MM.1S (cell line): ENCODE results near the gene HOXC6.

Source experiments
- EZH2 ChIP-seq: fragments of 300-600 bp; sonication (generic); optimal IDR thresholded peaks from 2 replicates; pipeline ENCODE3; 2017; ENCODE audit warnings: low read depth, mild to moderate bottlenecking, antibody characterized with exemption, low read length, mixed read lengths
- EZH2phosphoT487 ChIP-seq: fragments of 300-600 bp; sonication (generic); IDR thresholded peaks from 2 replicates; pipeline ENCODE4 v1.6.1; 2018; ENCODE audit warnings: antibody characterized with exemption, low read length
- TF ChIP-seq, protein P1 (sequence below): fragments of 300-600 bp; sonication (generic); IDR thresholded peaks from 2 replicates; pipeline ENCODE4 v1.5.1; 2016; ENCODE audit warnings: antibody characterized with exemption, low read length, mixed read lengths

DNA sequence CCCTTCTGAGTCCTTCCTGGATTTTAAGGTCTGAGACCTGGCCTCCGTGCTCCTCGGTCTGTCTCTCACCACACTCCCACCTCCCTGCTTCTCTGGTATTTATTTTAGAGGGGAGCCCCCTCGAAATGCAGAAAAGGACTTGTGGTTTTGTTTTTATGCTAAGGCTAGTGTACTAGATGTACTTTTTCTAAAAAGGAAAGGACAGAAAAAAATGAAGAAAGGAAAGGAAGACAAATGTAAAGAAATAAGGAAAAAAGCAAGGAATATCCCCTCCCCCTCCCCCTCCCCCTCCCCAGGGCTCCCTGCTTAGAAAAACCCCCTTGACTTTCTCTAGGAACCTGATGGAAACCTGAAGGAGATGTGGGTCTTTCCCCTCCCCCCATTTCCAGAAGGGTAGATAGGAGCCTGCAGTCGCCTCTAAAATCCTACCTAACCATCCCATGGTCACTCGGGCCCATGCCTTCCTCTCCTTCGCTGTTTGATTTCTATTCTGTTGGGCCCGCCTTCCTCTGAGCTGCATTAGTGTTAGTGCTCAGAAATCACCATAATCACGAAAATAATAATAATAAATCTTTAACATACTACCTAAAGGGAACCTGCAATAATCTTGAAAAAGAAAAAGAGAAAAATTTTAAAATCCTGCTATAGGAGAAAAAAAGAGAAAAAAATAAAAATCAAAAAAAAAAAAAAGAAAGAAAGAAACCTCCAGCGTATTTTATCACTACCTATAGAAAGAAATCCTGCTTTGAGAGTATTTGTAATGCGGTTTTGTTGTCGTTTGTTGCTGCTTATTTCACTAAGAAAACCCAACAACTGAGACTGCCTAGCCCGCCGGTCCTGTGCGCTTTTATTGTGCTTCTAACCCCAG lies 16.3 kb upstream of the HOXC6 start:
- TF ChIP-seq, protein P1, sequence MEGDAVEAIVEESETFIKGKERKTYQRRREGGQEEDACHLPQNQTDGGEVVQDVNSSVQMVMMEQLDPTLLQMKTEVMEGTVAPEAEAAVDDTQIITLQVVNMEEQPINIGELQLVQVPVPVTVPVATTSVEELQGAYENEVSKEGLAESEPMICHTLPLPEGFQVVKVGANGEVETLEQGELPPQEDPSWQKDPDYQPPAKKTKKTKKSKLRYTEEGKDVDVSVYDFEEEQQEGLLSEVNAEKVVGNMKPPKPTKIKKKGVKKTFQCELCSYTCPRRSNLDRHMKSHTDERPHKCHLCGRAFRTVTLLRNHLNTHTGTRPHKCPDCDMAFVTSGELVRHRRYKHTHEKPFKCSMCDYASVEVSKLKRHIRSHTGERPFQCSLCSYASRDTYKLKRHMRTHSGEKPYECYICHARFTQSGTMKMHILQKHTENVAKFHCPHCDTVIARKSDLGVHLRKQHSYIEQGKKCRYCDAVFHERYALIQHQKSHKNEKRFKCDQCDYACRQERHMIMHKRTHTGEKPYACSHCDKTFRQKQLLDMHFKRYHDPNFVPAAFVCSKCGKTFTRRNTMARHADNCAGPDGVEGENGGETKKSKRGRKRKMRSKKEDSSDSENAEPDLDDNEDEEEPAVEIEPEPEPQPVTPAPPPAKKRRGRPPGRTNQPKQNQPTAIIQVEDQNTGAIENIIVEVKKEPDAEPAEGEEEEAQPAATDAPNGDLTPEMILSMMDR: no peak
- no peak for TF ChIP-seq EZH2
- no peak for TF ChIP-seq EZH2phosphoT487
